Endodermal cell (in vitro differentiated cells): Measurements from ENCODE around the gene COL20A1. TPM values are rescaled to one million over a fixed set of nuclear protein-coding genes. Genes with fewer than 3 reads are reported as not detected.

Source experiments
- DNase-seq: peaks from one replicate; pipeline ENCODE4 v3.0.0-alpha.2; 2017
- H3K27ac ChIP-seq: 2 replicates; pipeline ENCODE4 v1.5.1; 2013; ENCODE audit warnings: mild to moderate bottlenecking, low read depth, low read length, moderate library complexity
- H3K27me3 ChIP-seq: 2 replicates; pipeline ENCODE4 v1.6.1; 2013; ENCODE audit warnings: mild to moderate bottlenecking, low read length, moderate library complexity; ENCODE audit not compliant: insufficient read depth, control insufficient read depth, poor library complexity, severe bottlenecking
- H3K36me3 ChIP-seq: 2 replicates; pipeline ENCODE4 v1.7.0; 2013; ENCODE audit warnings: mild to moderate bottlenecking, low read length, moderate library complexity; ENCODE audit not compliant: control insufficient read depth, insufficient read depth
- H3K4me1 ChIP-seq: one replicate; pipeline ENCODE4 v1.7.0; 2013; ENCODE audit warnings: low read length; ENCODE audit not compliant: control insufficient read depth, insufficient read depth
- H3K4me3 ChIP-seq: 2 replicates; pipeline ENCODE4 v1.5.1; 2013; ENCODE audit warnings: mild to moderate bottlenecking, low read length, moderate library complexity
- H3K9ac ChIP-seq: 2 replicates; pipeline ENCODE4 v1.6.1; 2013; ENCODE audit warnings: mild to moderate bottlenecking, low read length, moderate library complexity; ENCODE audit not compliant: poor library complexity, severe bottlenecking; ENCODE audit errors: extremely low read depth
- H3K9me3 ChIP-seq: 2 replicates; pipeline ENCODE4 v1.6.1; 2013; ENCODE audit warnings: mild to moderate bottlenecking, low read length, moderate library complexity; ENCODE audit not compliant: control insufficient read depth
- H3K27ac Mint-ChIP-seq: 2 replicates; pipeline ENCODE4 v1.8.0; 2020; ENCODE audit warnings: mixed read lengths
- H3K27me3 Mint-ChIP-seq: 2 replicates; pipeline ENCODE4 v1.8.0; 2021; ENCODE audit warnings: mild to moderate bottlenecking, mixed read lengths; ENCODE audit not compliant: insufficient read depth
- H3K36me3 Mint-ChIP-seq: 2 replicates; pipeline ENCODE4 v1.8.0; 2020; ENCODE audit warnings: low read depth, mixed read lengths
- H3K4me1 Mint-ChIP-seq: 2 replicates; pipeline ENCODE4 v1.8.0; 2020; ENCODE audit warnings: mixed read lengths
- H3K4me3 Mint-ChIP-seq: 2 replicates; pipeline ENCODE4 v1.8.0; 2020; ENCODE audit warnings: mild to moderate bottlenecking, moderate library complexity, mixed read lengths
- H3K9me3 Mint-ChIP-seq: 2 replicates; pipeline ENCODE4 v1.8.0; 2020; ENCODE audit warnings: mild to moderate bottlenecking, mixed read lengths
- WGBS, 2 experiments: methylation state at CpG; one replicate each; pipeline versions ENCODE4 v1.1.5 to v1.1.7; 2013; ENCODE audit warnings: missing lambda C conversion rate in 2 of 2, mixed read lengths in 1 of 2; ENCODE audit not compliant: insufficient coverage in 1 of 2, insufficient read length in 1 of 2; 5-methylcytosine and 5-hydroxymethylcytosine counted together
- total RNA-seq, 2 donors: library from RNA; stranded (reverse); fragmentation: NEBNext Ultra II Directional in 1 of 2; extraction: Animal tissue kit (Norgen Biotek cat#: 25700) in 1 of 2; gene quantifications; 2 replicates in 1 of 2; 3 replicates in 1 of 2; pipeline ENCODE4 v1.2.1, GENCODE V29; 2021
- TF ChIP-seq, protein P1 (sequence below): fragments of 200-600 bp; sonication (generic); conservative IDR thresholded peaks from 2 replicates; pipeline ENCODE4 v1.5.0; 2021; ENCODE audit warnings: antibody characterized with exemption, mild to moderate bottlenecking

Gene COL20A1
- total RNA-seq, 2 donors from 2014 or later = 0.44 TPM; not detected in 1

DNA sequence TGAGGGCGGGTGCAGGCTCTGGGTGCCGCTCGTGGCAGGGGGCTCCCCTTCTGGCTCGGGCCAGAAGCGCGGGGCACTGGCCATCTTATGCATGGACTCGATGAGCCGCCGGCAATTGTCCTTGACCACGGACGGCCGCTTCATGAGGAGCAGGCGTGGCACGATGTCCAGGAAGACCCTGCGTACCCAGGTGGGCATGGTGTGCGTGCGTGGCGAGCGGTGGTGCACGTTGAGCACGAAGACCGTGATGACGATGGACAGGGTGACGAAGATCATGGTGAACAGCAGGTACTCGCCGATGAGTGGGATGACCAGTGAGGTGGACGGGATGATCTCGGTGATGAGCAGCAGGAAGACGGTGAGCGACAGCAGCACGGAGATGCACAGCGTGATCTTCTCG lies 57.2 kb downstream of the COL20A1 start:
- DNase-seq = no peak
- Mint-ChIP-seq H3K27ac (no peak overlapping the region), H3K36me3 (no peaks in the 10 kb centered on the region), H3K27me3 (no peaks in the 10 kb centered on the region), H3K4me3 (no peak overlapping the region), H3K4me1 (no peaks in the 10 kb centered on the region), H3K9me3 (peaks cover 8% of the 10 kb centered on the region)
- Histone ChIP-seq H3K27me3 (no peaks in the 10 kb centered on the region), H3K27ac (no peak overlapping the region), H3K9me3 (no peaks in the 10 kb centered on the region), H3K4me3 (no peak overlapping the region), H3K9ac (no peak overlapping the region), H3K36me3 (no peaks in the 10 kb centered on the region), H3K4me1 (no peaks in the 10 kb centered on the region)
- 92 to 95% methylated on average over 29 to 33 of the region's 33 CpGs for WGBS, 2 experiments
- TF ChIP-seq, protein P1, sequence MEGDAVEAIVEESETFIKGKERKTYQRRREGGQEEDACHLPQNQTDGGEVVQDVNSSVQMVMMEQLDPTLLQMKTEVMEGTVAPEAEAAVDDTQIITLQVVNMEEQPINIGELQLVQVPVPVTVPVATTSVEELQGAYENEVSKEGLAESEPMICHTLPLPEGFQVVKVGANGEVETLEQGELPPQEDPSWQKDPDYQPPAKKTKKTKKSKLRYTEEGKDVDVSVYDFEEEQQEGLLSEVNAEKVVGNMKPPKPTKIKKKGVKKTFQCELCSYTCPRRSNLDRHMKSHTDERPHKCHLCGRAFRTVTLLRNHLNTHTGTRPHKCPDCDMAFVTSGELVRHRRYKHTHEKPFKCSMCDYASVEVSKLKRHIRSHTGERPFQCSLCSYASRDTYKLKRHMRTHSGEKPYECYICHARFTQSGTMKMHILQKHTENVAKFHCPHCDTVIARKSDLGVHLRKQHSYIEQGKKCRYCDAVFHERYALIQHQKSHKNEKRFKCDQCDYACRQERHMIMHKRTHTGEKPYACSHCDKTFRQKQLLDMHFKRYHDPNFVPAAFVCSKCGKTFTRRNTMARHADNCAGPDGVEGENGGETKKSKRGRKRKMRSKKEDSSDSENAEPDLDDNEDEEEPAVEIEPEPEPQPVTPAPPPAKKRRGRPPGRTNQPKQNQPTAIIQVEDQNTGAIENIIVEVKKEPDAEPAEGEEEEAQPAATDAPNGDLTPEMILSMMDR = no peak

DNA sequence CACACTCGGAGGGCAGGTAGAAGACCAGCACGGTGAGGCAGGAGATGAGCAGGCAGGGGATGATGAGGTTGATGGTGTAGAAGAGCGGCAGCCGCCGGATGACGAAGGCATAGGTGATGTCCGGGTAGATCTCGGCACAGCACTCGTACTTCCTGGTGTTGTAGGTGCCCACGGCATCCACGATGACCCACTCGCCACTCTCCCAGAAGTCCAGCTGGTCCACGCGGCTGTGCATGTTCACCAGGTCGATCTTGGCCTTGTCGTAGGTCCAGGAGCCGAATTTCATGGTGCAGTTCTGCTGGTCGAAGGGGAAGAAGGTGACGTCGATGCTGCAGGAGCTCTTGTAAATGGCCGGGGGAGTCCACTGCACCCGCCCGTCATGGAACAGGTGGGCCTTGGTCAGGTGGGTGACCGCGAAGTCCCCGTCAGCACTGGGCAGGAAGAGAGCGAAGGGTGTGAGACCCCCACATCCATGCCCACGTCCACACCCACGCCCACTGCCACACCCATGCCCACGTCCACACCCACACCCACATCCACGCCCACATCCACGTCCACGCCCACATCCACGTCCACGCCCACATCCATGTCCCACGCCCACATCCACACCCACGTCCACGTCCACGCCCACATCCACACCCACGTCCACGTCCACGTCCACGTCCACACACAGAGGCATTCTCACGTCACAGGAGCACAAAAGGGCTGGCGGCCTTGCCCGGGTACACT lies 57.8 kb downstream of the COL20A1 start:
- no peak overlapping the region for H3K9ac ChIP-seq
- Mint-ChIP-seq H3K27me3 (no peaks in the 10 kb centered on the region), H3K9me3 (peaks cover 8% of the 10 kb centered on the region), H3K36me3 (no peaks in the 10 kb centered on the region), H3K4me3 (no peak overlapping the region), H3K27ac (no peak overlapping the region), H3K4me1 (no peaks in the 10 kb centered on the region)
- TF ChIP-seq, protein P1 = no peak
- H3K9me3 ChIP-seq = no peaks in the 10 kb centered on the region
- H3K27ac ChIP-seq = no peak overlapping the region
- DNase-seq = no peak
- WGBS, 2 experiments = 88 to 97% methylated on average over 30 to 38 of the region's 46 CpGs
- no peak overlapping the region for H3K4me3 ChIP-seq
- no peaks in the 10 kb centered on the region for H3K27me3 ChIP-seq
- H3K36me3 ChIP-seq = no peaks in the 10 kb centered on the region
- H3K4me1 ChIP-seq = no peaks in the 10 kb centered on the region

DNA sequence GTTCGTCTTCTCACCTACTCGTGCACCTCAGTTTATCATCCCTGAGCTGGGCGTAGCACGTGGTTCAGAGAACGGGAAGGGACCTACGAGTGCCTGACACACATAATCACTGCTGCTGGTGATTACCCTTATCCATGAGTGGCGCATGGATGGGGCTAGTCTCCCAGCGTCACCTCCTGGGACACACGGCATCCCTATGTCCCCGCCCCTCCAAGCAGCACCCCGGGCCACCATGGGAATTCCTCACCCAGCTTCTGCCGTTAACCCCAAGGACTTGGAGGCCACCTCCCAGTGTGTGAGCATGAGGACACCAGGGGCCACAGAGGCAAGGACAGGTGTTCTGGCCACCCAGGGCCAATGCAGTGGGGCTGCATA lies 58.3 kb downstream of the COL20A1 start:
- no peaks in the 10 kb centered on the region for H3K36me3 ChIP-seq
- no peak overlapping the region for H3K27ac Mint-ChIP-seq
- no peaks in the 10 kb centered on the region for H3K4me1 Mint-ChIP-seq
- H3K27ac ChIP-seq = no peak overlapping the region
- no peaks in the 10 kb centered on the region for H3K4me1 ChIP-seq
- no peak overlapping the region for H3K4me3 ChIP-seq
- no peak overlapping the region for H3K4me3 Mint-ChIP-seq
- H3K27me3 Mint-ChIP-seq = no peaks in the 10 kb centered on the region
- H3K9me3 ChIP-seq = no peaks in the 10 kb centered on the region
- DNase-seq = no peak
- peaks cover 8% of the 10 kb centered on the region for H3K9me3 Mint-ChIP-seq
- WGBS, 2 experiments = 90 to 95% methylated on average over 9 to 12 of the region's 12 CpGs
- no peaks in the 10 kb centered on the region for H3K36me3 Mint-ChIP-seq
- TF ChIP-seq, protein P1 = no peak
- no peaks in the 10 kb centered on the region for H3K27me3 ChIP-seq
- no peak overlapping the region for H3K9ac ChIP-seq
